22Rv1 (cell line): ENCODE measurements around the gene FER.
"Not testable (repeated sequence)": the region's sequence is repeated elsewhere in the genome, so short reads cannot be mapped to it uniquely, and the experiment has no call there.

Source experiments
- H3K27ac ChIP-seq: fragments of 450-650 bp; 2 replicates; pipeline ENCODE4 v1.5.1; 2017
- CTCF ChIP-seq: fragments of 450-650 bp; IDR thresholded peaks from 2 replicates; pipeline ENCODE4 v1.5.1; 2017; ENCODE audit warnings: mild to moderate bottlenecking
- ZFX ChIP-seq: fragments of 450-650 bp; IDR thresholded peaks from 2 replicates; pipeline ENCODE4 v1.6.1; 2017; ENCODE audit warnings: antibody characterized with exemption, borderline replicate concordance

FER gene

GRCh38 chr5:108997720-108998119, 250.0 kb downstream of the FER start:
- no peak for TF ChIP-seq ZFX
- no peak for TF ChIP-seq CTCF
- H3K27ac ChIP-seq: no peak overlapping the region

- no peak overlapping the region for H3K27ac ChIP-seq
- TF ChIP-seq CTCF (no peak), ZFX (no peak)
Measured at GRCh38 chr5:108998216-108998615, 250.5 kb downstream of the FER start.

GRCh38 chr5:109003928-109004327, 256.2 kb downstream of the FER start:
- H3K27ac ChIP-seq: no peak overlapping the region
- TF ChIP-seq ZFX: no peak
- no peak for TF ChIP-seq CTCF

GRCh38 chr5:109005297-109006009, 257.8 kb downstream of the FER start:
- no peak for TF ChIP-seq ZFX
- no peak for TF ChIP-seq CTCF
- H3K27ac ChIP-seq: no peak overlapping the region

GRCh38 chr5:109006129-109006528, 258.4 kb downstream of the FER start:
- TF ChIP-seq ZFX (no peak), CTCF (no peak)
- no peak overlapping the region for H3K27ac ChIP-seq

- TF ChIP-seq ZFX (no peak), CTCF (no peak)
Measured at GRCh38 chr5:109016300-109016699, 268.6 kb downstream of the FER start.

GRCh38 chr5:109022056-109022455, 274.4 kb downstream of the FER start:
- TF ChIP-seq ZFX: no peak
- no peak for TF ChIP-seq CTCF
- H3K27ac ChIP-seq: no peak overlapping the region

More at GRCh38 chr5:109016300-109016699, 268.6 kb downstream of the FER start:
- H3K27ac ChIP-seq: no peak overlapping the region

- H3K27ac ChIP-seq: not testable (repeated sequence)
Measured at GRCh38 chr5:109025729-109026128, 278.0 kb downstream of the FER start.
